ENCODE data around the gene ZP1.
"Not testable (repeated sequence)": the region's sequence is repeated elsewhere in the genome, so short reads cannot be mapped to it uniquely, and the experiment has no call there.

Gene ZP1

DNA sequence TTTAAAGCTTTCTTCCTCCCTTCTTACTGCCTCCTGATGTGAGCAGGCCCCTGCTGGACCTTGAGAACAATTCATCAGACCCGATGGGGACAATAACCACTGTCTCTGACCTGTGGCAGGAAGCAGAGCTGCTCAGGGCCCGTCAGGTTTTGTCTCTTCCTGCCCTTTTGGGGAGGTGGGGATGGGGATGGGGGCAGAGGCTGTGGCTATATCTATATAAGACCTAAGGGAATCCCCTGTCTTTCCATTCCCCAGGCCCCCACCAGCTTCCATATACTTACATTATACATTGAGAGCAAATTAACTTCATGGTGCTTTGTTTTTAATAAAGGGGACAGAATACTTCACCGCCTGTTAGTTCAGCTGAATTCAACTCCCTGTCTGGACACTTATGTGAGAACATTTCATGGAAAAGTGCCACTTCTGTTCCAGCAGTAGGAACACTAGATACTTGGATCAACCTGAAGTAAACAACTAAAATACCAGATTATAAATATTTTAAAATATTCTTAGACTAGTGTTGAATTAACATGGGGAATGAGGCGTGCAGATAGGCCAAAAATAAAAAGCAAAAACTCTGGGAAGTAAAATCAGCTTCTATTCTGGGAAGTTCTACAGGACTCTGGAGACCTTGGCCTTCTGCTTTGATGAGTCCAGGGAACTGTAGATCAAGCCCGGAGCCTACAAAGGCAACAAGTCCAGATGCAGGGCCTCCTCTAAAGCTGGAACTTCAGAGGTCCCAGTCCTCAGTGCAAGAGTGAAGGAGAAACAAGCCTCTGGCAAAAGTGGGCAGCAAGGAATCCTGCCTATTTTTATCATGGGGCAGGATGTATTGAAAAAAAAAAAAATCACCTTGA lies 11.1 kb downstream of the ZP1 start:
- no peak for DNase-seq (ENCODE audit: low read depth in 2 of 2)

- no peak for DNase-seq (ENCODE audit: low read depth in 2 of 2)
Measured at GRCh38 chr11:60879104-60879503, 11.8 kb downstream of the ZP1 start.

DNA sequence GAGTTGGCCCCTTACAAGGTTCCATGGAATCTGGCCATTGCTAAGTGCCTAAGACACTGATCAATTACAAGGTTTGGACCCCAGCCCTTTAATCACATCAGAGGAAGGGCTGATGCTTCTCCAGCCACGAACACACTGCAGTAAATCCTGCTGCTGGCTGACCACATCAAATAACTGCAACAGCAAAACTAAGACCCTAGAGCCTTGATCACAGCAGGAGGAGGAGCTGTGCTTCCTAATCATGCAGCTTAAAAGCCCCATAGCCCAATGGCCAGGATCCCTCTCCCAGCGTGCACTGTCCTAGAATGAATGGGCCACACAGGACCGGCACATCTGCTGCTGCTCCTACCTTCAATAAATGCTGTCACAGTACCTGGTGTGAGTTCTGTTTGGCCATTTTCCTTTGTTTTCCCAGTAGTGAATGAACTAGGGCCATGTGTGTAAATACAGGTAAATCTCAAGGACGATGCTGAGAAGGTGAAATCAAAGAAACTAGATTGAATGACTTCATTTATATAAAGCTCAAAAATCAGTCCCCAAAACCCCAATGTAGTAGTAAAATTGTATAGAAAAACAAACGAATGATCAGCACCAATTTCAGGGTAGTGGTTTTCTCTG lies 12.7 kb downstream of the ZP1 start:
- no peak for DNase-seq (ENCODE audit: low read depth in 2 of 2)

DNA sequence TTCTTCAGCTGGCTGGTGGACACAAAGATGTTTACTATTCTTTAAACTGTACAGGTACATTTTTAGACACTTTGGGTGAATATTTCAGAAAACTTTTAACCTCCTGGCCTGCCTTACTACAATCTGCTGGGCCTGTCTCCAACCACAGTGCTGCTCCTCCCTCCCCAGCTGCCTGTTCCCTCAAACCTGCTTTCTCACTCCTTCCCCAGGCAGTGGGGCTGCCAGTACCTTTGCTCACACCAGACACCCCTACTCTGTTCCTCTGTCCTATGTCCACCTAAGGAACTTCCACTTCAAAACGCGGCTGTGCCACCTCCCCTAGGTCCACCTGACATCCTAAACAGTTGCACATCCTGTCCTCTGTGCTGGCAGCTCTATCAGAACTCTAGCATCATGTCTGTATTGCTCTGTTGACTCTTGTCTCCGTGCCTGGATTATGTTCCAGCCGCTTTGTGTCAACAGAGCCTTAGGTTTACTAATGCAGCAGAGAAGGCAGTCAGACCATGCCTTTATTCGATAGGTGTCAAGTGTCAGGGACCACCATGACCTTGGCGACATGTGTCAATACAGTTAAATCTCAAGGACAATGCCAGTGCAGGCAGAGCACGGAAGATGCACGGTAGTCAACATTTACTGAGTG lies 13.4 kb downstream of the ZP1 start:
- DNase-seq (ENCODE audit: low read depth in 2 of 2) = no peak

DNA sequence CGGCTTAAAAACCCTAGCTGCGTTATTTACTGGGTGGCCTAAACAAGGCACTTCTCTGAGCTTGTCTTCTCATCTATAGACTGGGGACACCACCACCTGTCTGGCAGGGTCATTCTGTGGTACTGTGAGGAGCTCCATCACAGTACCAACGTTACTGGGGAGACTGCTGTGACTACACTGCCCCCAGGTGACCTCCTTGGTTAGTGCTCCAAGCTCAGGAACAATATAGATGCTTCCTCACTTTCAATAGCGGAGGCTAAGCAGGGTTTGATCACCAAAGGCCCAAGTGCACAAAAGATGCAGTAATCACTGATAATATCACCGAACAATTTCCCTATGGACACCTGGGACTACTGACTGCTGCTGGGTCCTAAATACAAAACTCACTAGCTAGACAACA lies 20.2 kb downstream of the ZP1 start:
- DNase-seq (ENCODE audit: low read depth in 2 of 2) = no peak

DNA sequence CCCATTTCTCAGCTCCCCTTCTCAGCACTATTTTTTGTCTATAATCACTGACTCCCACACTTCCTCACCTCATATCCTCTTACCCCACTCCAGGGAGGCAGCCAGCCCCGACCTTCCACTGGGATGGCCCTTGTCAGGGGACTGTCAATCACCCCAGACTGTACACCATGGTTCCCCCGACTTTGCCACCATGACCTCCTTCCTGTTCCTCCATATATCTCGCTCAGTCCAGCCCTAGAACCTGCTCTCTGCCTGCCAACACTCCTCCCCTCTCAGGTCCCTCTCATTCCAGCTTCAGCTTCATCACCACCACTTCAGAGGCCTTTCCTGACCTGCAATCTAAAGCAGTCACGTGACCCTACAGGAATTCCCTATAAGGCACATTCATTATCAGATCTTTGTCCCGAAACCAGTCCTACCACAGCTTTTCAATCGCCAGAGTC lies 22.5 kb downstream of the ZP1 start:
- no peak for DNase-seq (ENCODE audit: low read depth in 2 of 2)

GRCh38 chr11:60890696-60891095 lies 23.4 kb downstream of the ZP1 start:
- no peak for DNase-seq (ENCODE audit: low read depth in 2 of 2)

DNA sequence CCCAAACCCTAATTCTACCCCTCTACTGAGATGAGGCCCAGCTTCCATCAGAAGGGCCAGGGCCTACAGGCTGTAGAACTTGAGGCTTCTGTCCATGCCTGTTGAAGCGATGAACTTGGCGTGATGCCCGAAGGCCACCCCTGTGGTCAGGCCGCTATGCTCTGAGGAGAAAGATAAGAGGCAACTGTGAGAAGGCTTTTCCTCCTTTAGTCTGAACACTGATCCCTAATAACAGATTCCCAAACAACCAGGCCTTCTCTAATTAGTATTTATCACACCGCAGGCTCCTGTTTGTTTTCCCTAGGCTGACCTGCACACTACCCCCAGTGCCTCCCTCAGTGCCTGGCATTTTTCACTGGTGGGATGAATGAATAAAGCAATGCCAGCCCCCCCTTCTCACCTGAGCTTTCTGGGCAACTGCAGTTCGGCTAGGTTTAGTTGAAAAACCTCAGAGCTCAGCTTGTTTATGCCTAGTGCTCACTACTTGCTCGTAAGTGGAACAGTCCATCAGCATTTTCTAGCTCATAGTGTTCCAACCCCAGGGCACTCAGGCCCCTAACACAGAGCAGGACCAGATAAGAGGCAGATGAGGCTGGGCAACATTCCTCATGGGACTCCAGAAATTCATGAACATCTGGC lies 23.9 kb downstream of the ZP1 start:
- no peak for DNase-seq (ENCODE audit: low read depth in 2 of 2)

DNA sequence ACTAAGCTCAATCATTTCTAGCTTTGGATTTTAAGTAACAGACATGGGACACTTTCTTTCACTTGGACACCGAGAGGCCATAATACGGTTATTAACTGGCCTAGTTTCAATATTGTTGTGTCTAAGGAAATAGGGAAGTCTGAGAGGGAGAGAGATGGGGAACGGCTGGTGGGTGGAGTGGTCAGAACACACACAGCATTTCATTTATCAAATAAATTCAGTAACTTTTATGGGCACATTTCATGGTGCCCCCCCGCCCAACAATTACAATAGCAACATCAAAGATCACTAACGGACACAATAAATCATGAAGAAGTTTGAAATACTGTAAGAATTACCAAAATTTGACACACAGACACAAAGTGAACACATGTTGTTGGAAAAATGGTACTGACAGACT lies 28.3 kb downstream of the ZP1 start:
- no peak for DNase-seq (ENCODE audit: low read depth in 2 of 2)

GRCh38 chr11:60897496-60897895 lies 30.2 kb downstream of the ZP1 start:
- no peak for DNase-seq (ENCODE audit: low read depth in 2 of 2)

- no peak for DNase-seq (ENCODE audit: low read depth in 2 of 2)
Measured at GRCh38 chr11:60899046-60899936, 31.9 kb downstream of the ZP1 start.

DNA sequence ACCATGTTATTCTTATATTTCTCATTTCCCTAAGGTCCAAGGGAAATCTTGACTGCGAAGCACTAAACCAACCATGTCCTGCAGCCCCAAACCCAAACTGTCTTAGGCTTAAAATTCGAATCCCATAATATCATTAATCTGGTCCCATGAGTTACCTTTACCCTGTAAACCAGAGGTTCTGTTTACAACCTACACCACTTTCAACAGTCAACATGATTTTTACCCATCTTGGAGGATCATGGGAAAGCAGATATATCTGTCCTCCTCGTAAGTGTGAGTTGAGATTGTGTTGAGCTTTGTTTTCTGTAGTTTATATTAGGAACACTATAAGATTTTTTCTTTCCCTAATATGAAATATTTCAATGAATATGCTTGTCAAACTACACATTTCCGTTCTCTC lies 32.6 kb downstream of the ZP1 start:
- no peak for DNase-seq (ENCODE audit: low read depth in 2 of 2)

DNA sequence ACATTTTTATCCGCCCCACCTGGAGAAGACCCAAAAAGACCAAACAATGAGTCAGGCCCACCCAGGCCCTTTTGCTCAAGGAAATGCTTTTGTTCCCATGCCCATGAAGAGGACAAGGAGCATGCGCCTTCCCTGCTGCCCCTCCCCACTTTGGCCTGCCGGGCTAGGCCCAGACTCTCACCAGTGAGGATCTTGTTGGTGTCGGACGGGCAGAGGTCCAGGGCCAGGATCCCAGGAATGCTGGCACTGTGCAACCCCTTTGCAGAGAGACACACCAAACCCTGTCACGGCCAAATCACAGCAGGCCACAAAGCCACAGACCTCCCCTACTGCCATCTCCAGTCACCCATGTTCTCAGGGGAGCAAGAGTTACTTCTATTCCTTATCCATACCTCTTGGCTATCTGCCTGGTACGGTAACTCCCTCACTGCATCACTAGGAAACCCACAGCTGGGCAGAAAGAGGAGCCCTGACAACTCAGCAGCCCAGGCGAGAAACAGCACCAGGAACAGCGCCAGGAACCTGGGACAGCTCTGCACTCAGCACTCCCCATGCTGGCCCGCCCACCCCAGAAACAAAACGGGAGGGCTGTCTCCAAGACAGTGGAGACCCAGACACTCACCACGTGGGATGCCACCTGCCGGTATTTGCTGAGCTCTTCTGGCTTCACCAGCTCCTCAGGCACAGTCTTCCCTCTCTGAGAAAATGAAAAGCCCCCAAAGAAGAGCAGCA lies 33.5 kb downstream of the ZP1 start:
- DNase-seq (ENCODE audit: low read depth in 2 of 2) = no peak

- DNase-seq (ENCODE audit: low read depth in 2 of 2) = no peak
Measured at GRCh38 chr11:60902625-60903024, 35.3 kb downstream of the ZP1 start.

DNA sequence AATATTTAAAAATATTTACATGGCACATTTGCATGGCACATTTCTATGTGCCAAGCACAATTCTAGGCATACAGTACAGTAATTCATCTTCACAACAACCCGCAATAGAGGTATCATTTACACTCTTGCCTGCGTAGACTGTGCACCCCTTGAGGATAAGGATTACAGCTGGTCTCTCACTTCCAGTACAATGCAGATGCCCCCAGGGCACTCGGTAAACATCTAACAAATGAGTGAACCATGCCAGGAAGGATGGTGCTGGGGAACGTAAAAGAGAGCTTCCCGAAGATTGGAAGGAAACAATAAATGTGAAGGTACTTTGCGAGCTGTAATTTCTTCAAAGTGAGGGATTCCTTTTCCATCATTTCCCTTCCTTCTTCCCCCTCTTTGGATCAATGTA lies 37.7 kb downstream of the ZP1 start:
- no peak for DNase-seq (ENCODE audit: low read depth in 2 of 2)

GRCh38 chr11:60905551-60906113 lies 38.3 kb downstream of the ZP1 start:
- no peak for DNase-seq (ENCODE audit: low read depth in 2 of 2)

DNA sequence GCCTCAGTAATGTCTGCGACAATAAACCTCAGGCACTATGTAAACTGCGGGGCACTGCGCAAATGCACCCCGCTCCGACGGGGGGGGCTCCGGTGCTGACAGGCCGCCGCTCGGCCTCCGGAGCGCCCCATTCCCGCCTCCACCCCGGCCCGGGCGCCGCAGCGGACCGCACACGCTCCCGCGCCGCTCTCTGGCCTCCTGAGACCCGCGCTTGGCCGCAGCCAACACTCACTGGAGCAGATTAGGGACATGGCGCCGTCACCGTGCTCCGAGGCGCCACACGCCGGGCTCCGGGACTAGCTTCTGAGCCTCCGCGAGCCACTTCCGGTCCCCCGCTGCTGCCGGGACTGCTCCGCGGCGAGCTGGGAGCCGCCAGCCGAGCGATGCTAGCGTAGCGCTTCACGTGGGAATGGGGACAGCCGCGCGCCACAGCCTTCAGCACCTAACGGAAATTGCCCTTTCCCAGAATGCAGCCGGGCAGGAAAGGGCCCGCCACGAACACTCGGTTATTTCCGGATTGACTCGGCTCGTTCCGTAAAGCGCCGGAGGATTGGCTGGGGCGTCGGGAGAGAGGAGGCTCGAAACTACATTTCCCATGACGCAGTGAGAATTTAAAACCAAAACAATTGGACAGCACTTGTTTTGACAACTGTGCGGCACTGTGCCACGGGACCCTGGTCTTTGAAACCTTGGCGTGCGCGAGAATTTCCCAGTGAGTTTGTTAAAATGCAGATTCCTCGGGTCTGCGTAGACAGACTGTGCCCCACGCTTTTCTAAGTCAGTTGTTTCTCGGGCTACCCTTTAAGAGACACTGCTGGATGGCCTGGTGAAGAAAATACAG lies 39.0 kb downstream of the ZP1 start, which contains the start of gene PRPF19:
Gene PRPF19, minus strand, starts transcription at position 454 of the 841 bp plus-strand sequence. Its CDS starts 203 bp downstream, at position 251.
- DNase-seq (ENCODE audit: low read depth in 2 of 2) = peak; percentile 98 to 99

GRCh38 chr11:60908803-60909202 lies 41.5 kb downstream of the ZP1 start:
- DNase-seq (ENCODE audit: low read depth in 2 of 2) = no peak

- DNase-seq (ENCODE audit: low read depth in 2 of 2) = not testable (repeated sequence)
Measured at GRCh38 chr11:60909680-60910280, 42.4 kb downstream of the ZP1 start.
